B cell (primary cell): Measurements from ENCODE around the gene MAP2K5.

Source experiments
- EZH2 ChIP-seq: IDR thresholded peaks from 2 replicates; pipeline ENCODE4 v1.6.1; 2012; ENCODE audit warnings: borderline replicate concordance, low read depth, mild to moderate bottlenecking, moderate library complexity, low read length; ENCODE audit not compliant: insufficient read depth, poor library complexity, severe bottlenecking
- TF ChIP-seq, protein P1 (sequence below): fragments of 200-600 bp; IDR thresholded peaks from one replicate; pipeline ENCODE4 v1.8.0; 2022; ENCODE audit warnings: antibody characterized with exemption, mild to moderate bottlenecking

DNA sequence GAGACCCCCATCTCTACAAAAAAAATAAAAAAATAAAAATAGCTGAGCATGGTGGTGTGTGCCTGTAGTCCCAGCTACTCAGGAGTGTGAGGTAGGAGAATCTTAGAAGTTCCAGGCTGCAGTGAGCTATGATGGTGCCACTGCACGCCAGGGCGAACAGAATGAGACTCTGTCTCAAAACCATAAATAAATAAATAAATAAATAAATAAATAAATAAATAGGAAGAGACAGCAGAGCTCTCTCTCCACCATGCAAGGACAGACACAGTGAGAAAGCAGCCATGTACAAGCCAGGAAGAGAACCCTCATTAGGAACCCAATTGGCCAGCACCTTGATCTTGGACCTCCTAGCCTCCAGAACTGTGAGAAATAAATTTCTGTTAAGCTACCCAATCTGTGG, 26.9 kb upstream of the MAP2K5 start:
- TF ChIP-seq, protein P1, sequence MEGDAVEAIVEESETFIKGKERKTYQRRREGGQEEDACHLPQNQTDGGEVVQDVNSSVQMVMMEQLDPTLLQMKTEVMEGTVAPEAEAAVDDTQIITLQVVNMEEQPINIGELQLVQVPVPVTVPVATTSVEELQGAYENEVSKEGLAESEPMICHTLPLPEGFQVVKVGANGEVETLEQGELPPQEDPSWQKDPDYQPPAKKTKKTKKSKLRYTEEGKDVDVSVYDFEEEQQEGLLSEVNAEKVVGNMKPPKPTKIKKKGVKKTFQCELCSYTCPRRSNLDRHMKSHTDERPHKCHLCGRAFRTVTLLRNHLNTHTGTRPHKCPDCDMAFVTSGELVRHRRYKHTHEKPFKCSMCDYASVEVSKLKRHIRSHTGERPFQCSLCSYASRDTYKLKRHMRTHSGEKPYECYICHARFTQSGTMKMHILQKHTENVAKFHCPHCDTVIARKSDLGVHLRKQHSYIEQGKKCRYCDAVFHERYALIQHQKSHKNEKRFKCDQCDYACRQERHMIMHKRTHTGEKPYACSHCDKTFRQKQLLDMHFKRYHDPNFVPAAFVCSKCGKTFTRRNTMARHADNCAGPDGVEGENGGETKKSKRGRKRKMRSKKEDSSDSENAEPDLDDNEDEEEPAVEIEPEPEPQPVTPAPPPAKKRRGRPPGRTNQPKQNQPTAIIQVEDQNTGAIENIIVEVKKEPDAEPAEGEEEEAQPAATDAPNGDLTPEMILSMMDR: no peak
- TF ChIP-seq EZH2: no peak
